HepG2 (cell line): ENCODE data around the gene TEX19. TPM values are rescaled to one million over a fixed set of nuclear protein-coding genes. Genes with fewer than 3 reads are reported as not detected.

Experiments
- ARNTL ChIP-seq: sonication (generic); formaldehyde crosslinking; IDR thresholded peaks from 2 replicates; pipeline ENCODE4 v1.4.0; 2020; ENCODE audit warnings: mild to moderate bottlenecking, missing genetic modification reagents
- ATF7 ChIP-seq, 2 experiments: fragments of 450-650 bp in 1 of 2; sonication (generic) in 1 of 2; formaldehyde crosslinking in 1 of 2; IDR thresholded peaks; 2 replicates each; pipeline versions ENCODE4 v1.4.0 to v1.6.1; 2016 to 2020; ENCODE audit warnings: antibody characterized with exemption in 1 of 2, mild to moderate bottlenecking in 1 of 2, missing genetic modification reagents in 1 of 2
- BRD4 ChIP-seq: sonication (generic); formaldehyde crosslinking; IDR thresholded peaks from 2 replicates; pipeline ENCODE4 v1.4.0; 2020; ENCODE audit warnings: missing genetic modification reagents
- CREB1 ChIP-seq, 2 experiments: fragments of 450-650 bp in 1 of 2; IDR thresholded peaks; 2 replicates each; pipeline ENCODE4 v1.6.1; 2016 to 2017; ENCODE audit warnings: control low read depth in 1 of 2, mild to moderate bottlenecking in 1 of 2, missing compliant biosample characterization in 1 of 2, missing genetic modification characterization in 1 of 2
- EED ChIP-seq: sonication (generic); formaldehyde crosslinking; IDR thresholded peaks from 2 replicates; pipeline ENCODE4 v1.5.0; 2020; ENCODE audit warnings: mild to moderate bottlenecking, missing genetic modification reagents
- FOXA1 ChIP-seq, 2 experiments: fragments of 450-650 bp in 1 of 2; sonication (generic) in 1 of 2; formaldehyde crosslinking in 1 of 2; IDR thresholded peaks; 2 replicates each; pipeline versions ENCODE4 v1.4.0 to v1.6.1; 2016 to 2020; ENCODE audit warnings: missing genetic modification reagents in 1 of 2
- HIVEP1 ChIP-seq: sonication (generic); formaldehyde crosslinking; IDR thresholded peaks from 2 replicates; pipeline ENCODE4 v1.4.0; 2020; ENCODE audit warnings: mild to moderate bottlenecking, missing genetic modification reagents
- HOXA3 ChIP-seq: sonication (generic); formaldehyde crosslinking; IDR thresholded peaks from 2 replicates; pipeline ENCODE4 v1.5.0; 2020; ENCODE audit warnings: missing genetic modification reagents
- KAT2B ChIP-seq: fragments of 150-350 bp; IDR thresholded peaks from 2 replicates; pipeline ENCODE4 v1.6.1; 2014; ENCODE audit warnings: low read depth, low read length, borderline replicate concordance
- ZHX1 ChIP-seq: sonication (generic); formaldehyde crosslinking; IDR thresholded peaks from 2 replicates; pipeline ENCODE4 v1.8.1; 2022; ENCODE audit warnings: low read depth, mild to moderate bottlenecking, missing genetic modification reagents
- ZNF333 ChIP-seq: sonication (generic); formaldehyde crosslinking; IDR thresholded peaks from 2 replicates; pipeline ENCODE4 v1.4.0; 2020; ENCODE audit warnings: mild to moderate bottlenecking, missing genetic modification reagents, borderline replicate concordance
- ZNF501 ChIP-seq: sonication (generic); formaldehyde crosslinking; IDR thresholded peaks from 2 replicates; pipeline ENCODE4 v1.5.1; 2020; ENCODE audit warnings: mild to moderate bottlenecking, moderate library complexity, missing genetic modification reagents
- ZNF547 ChIP-seq: sonication (generic); formaldehyde crosslinking; IDR thresholded peaks from 2 replicates; pipeline ENCODE4 v1.5.1; 2020; ENCODE audit warnings: mild to moderate bottlenecking, missing genetic modification reagents
- ZNF576 ChIP-seq: sonication (generic); formaldehyde crosslinking; IDR thresholded peaks from 2 replicates; pipeline ENCODE4 v1.4.0; 2020; ENCODE audit warnings: mild to moderate bottlenecking, missing genetic modification reagents
- polyA plus RNA-seq, 8 experiments: library from polyadenylated mRNA; depleted of rRNA in 3 of 8; stranded (reverse) in 7 of 8; unstranded in 1 of 8; fragments of >200 nt; fragmentation: Illumina TruSeq in 4 of 8; extraction: Trizol in 4 of 8; gene quantifications; 2 replicates each; pipeline versions ENCODE4 v1.2.1 to v1.2.3, GENCODE V29; 2011 to 2016; ENCODE audit warnings: low read depth in 4 of 8, missing spikeins in 1 of 8, mixed read lengths in 1 of 8; ENCODE audit not compliant: insufficient read depth in 1 of 8
- total RNA-seq, 5 experiments: library from RNA; depleted of rRNA; stranded (reverse); fragments of >200 nt; fragmentation: Illumina TruSeq; extraction: Trizol; gene quantifications; 2 replicates each; pipeline ENCODE4 v1.2.3, GENCODE V29; 2016; ENCODE audit warnings: low read depth in 1 of 5
- TF ChIP-seq, protein P1 (sequence below): sonication (generic); formaldehyde crosslinking; IDR thresholded peaks from 2 replicates; pipeline ENCODE4 v1.4.0; 2020; ENCODE audit warnings: low read depth, missing genetic modification reagents
- TF ChIP-seq, protein P2 (sequence below): IDR thresholded peaks from 2 replicates; pipeline ENCODE4 v1.6.1; 2012; ENCODE audit warnings: low read length, improper control_type of control experiment
- TF ChIP-seq, protein P3 (sequence below): sonication (generic); formaldehyde crosslinking; IDR thresholded peaks from 2 replicates; pipeline ENCODE4 v1.5.0; 2020; ENCODE audit warnings: missing genetic modification reagents

Gene TEX19
- total and polyA plus RNA-seq, 2 of the 13 experiments (the other 11 are each of a cell fraction or from before 2014, with no cell fraction given): 1.3 to 6.0 TPM

- TF ChIP-seq KAT2B (no peak), BRD4 (CRISPR knock-in tag) (no peak), ATF7 (IDR thresholded peaks at IDR 0.05) (no peak), ATF7 (CRISPR knock-in tag; IDR thresholded peaks at IDR 0.05) (no peak), ZNF547 (CRISPR knock-in tag) (no peak), ZNF333 (CRISPR knock-in tag) (peak; percentile 35; the same call in 1 of the 2 replicates), HOXA3 (CRISPR knock-in tag) (peak; percentile 46), HIVEP1 (CRISPR knock-in tag) (peak; percentile 40; the same call in 1 of the 2 replicates), ARNTL (0 out of 2 replicates have a peak, but pooled peaks have one; percentile 4), FOXA1 (IDR thresholded peaks at IDR 0.05) (no peak), FOXA1 (CRISPR knock-in tag; IDR thresholded peaks at IDR 0.05) (0 out of 2 replicates have a peak, but pooled peaks have one; percentile 3), EED (0 out of 2 replicates have a peak, but pooled peaks have one; percentile 31), ZNF501 (CRISPR knock-in tag) (peak; percentile 9; the same call in 1 of the 2 replicates), ZNF576 (CRISPR knock-in tag) (0 out of 2 replicates have a peak, but pooled peaks have one; percentile 19), CREB1 (IDR thresholded peaks at IDR 0.05) (no peak), CREB1 (CRISPR knock-in tag; IDR thresholded peaks at IDR 0.05) (no peak), ZHX1 (CRISPR knock-in tag) (0 out of 2 replicates have a peak, but pooled peaks have one; percentile 36)
- TF ChIP-seq, protein P1, sequence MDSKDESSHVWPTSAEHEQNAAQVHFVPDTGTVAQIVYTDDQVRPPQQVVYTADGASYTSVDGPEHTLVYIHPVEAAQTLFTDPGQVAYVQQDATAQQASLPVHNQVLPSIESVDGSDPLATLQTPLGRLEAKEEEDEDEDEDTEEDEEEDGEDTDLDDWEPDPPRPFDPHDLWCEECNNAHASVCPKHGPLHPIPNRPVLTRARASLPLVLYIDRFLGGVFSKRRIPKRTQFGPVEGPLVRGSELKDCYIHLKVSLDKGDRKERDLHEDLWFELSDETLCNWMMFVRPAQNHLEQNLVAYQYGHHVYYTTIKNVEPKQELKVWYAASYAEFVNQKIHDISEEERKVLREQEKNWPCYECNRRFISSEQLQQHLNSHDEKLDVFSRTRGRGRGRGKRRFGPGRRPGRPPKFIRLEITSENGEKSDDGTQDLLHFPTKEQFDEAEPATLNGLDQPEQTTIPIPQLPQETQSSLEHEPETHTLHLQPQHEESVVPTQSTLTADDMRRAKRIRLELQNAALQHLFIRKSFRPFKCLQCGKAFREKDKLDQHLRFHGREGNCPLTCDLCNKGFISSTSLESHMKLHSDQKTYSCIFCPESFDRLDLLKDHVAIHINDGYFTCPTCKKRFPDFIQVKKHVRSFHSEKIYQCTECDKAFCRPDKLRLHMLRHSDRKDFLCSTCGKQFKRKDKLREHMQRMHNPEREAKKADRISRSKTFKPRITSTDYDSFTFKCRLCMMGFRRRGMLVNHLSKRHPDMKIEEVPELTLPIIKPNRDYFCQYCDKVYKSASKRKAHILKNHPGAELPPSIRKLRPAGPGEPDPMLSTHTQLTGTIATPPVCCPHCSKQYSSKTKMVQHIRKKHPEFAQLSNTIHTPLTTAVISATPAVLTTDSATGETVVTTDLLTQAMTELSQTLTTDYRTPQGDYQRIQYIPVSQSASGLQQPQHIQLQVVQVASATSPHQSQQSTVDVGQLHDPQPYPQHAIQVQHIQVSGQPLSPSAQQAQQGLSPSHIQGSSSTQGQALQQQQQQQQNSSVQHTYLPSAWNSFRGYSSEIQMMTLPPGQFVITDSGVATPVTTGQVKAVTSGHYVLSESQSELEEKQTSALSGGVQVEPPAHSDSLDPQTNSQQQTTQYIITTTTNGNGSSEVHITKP (CRISPR knock-in tag): no peak
- TF ChIP-seq, protein P2, sequence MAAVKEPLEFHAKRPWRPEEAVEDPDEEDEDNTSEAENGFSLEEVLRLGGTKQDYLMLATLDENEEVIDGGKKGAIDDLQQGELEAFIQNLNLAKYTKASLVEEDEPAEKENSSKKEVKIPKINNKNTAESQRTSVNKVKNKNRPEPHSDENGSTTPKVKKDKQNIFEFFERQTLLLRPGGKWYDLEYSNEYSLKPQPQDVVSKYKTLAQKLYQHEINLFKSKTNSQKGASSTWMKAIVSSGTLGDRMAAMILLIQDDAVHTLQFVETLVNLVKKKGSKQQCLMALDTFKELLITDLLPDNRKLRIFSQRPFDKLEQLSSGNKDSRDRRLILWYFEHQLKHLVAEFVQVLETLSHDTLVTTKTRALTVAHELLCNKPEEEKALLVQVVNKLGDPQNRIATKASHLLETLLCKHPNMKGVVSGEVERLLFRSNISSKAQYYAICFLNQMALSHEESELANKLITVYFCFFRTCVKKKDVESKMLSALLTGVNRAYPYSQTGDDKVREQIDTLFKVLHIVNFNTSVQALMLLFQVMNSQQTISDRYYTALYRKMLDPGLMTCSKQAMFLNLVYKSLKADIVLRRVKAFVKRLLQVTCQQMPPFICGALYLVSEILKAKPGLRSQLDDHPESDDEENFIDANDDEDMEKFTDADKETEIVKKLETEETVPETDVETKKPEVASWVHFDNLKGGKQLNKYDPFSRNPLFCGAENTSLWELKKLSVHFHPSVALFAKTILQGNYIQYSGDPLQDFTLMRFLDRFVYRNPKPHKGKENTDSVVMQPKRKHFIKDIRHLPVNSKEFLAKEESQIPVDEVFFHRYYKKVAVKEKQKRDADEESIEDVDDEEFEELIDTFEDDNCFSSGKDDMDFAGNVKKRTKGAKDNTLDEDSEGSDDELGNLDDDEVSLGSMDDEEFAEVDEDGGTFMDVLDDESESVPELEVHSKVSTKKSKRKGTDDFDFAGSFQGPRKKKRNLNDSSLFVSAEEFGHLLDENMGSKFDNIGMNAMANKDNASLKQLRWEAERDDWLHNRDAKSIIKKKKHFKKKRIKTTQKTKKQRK: no peak
- TF ChIP-seq, protein P3, sequence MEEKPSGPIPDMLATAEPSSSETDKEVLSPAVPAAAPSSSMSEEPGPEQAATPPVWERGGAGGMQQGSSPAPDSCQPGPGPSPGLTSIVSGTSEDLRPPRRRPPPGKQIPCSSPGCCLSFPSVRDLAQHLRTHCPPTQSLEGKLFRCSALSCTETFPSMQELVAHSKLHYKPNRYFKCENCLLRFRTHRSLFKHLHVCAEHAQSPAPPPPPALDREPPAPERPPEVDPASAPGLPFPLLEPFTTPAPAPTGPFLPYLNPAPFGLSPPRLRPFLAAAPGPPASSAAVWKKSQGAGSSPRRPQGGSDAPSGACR (CRISPR knock-in tag): no peak
Observed at GRCh38 chr17:82375359-82376041, 16.5 kb downstream of the TEX19 start (continued).
